ENCODE measurements around the gene IRGM.

DNA sequence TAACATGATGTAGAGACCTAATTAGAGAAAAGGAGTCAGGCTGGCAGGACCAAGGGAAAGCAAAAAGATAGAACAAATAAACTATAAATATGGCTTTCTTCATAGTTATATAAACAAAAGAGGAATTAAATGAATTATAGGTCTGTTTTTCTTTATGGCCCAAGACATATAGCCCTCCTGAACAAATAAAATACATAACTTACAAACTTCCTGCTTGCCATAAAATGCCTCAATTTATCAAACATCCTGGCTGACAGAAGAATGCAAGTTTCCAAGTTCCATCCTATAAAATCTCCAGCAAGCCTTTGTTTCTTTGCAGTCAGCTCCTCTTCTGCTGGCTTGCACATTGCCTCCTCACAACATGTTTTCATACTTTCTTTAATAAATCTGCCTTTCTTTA, 31.3 kb upstream of the IRGM start:
- TF ChIP-seq, protein P1, sequence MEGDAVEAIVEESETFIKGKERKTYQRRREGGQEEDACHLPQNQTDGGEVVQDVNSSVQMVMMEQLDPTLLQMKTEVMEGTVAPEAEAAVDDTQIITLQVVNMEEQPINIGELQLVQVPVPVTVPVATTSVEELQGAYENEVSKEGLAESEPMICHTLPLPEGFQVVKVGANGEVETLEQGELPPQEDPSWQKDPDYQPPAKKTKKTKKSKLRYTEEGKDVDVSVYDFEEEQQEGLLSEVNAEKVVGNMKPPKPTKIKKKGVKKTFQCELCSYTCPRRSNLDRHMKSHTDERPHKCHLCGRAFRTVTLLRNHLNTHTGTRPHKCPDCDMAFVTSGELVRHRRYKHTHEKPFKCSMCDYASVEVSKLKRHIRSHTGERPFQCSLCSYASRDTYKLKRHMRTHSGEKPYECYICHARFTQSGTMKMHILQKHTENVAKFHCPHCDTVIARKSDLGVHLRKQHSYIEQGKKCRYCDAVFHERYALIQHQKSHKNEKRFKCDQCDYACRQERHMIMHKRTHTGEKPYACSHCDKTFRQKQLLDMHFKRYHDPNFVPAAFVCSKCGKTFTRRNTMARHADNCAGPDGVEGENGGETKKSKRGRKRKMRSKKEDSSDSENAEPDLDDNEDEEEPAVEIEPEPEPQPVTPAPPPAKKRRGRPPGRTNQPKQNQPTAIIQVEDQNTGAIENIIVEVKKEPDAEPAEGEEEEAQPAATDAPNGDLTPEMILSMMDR (IDR thresholded peaks at IDR 0.05 in 4 of 5, conservative IDR thresholded peaks at IDR 0.05 in 1 of 5): no peak
- no peak for TF ChIP-seq POLR2A (IDR thresholded peaks at IDR 0.05)
